ENCODE data around the gene PSME4. TPM values are rescaled to one million over a fixed set of nuclear protein-coding genes. Genes with fewer than 3 reads are reported as not detected.

PSME4 gene
- total and polyA plus RNA-seq, 2 experiments from 2014 or later: 44.7 to 98.6 TPM

DNA sequence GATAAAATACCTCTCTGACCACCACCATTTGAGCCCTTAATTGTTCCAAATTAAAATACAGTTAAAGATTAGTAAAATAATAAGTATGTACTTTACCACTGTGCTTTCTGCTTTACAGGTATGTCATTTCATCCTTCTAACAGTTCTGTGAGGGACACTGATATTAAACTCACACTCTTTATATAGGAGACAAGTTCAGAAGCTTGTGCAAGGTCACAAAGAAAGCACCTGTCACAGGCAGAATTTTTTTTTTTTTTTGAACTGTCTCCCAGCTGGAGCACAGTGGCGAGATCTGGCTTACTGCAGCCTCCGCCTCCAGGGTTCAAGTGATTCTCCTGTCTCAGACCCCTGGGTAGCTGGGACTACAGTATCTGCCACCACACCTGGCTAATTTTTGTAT lies 89.4 kb downstream of the PSME4 start (continued):
- TF ChIP-seq, protein P1, sequence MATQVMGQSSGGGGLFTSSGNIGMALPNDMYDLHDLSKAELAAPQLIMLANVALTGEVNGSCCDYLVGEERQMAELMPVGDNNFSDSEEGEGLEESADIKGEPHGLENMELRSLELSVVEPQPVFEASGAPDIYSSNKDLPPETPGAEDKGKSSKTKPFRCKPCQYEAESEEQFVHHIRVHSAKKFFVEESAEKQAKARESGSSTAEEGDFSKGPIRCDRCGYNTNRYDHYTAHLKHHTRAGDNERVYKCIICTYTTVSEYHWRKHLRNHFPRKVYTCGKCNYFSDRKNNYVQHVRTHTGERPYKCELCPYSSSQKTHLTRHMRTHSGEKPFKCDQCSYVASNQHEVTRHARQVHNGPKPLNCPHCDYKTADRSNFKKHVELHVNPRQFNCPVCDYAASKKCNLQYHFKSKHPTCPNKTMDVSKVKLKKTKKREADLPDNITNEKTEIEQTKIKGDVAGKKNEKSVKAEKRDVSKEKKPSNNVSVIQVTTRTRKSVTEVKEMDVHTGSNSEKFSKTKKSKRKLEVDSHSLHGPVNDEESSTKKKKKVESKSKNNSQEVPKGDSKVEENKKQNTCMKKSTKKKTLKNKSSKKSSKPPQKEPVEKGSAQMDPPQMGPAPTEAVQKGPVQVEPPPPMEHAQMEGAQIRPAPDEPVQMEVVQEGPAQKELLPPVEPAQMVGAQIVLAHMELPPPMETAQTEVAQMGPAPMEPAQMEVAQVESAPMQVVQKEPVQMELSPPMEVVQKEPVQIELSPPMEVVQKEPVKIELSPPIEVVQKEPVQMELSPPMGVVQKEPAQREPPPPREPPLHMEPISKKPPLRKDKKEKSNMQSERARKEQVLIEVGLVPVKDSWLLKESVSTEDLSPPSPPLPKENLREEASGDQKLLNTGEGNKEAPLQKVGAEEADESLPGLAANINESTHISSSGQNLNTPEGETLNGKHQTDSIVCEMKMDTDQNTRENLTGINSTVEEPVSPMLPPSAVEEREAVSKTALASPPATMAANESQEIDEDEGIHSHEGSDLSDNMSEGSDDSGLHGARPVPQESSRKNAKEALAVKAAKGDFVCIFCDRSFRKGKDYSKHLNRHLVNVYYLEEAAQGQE (IDR thresholded peaks at IDR 0.05; ENCODE audit: unreplicated experiment): no peak

DNA sequence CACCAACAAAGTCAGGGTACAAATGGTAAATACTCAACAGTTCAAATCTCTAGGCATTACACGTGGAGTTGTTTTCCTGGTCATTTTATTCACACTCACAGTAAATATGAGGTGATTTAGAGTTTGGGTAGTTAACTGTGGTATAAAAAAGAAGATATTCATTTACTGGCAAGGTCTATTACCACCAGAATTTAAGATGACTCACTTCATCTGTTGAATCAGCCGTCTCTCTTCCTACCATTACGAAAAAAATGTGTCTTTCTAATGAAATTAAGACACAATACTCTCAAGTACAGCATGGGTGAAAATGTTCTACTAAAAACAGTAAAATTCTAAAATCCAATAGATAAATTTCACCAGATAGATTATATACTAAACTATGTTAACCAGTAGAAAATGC lies 90.0 kb downstream of the PSME4 start:
- Mint-ChIP-seq H3K4me1 (peaks cover 22% of the 10 kb centered on the region), H3K4me3 (no peak overlapping the region), H3K9me3 (no peaks in the 10 kb centered on the region), H3K36me3 (ENCODE audit: low read depth) (peaks cover 61% of the 10 kb centered on the region), H3K27me3 (ENCODE audit: insufficient read depth, low read depth, poor library complexity) (no peaks in the 10 kb centered on the region), H3K27ac (no peak overlapping the region)
- no peak overlapping the region for H3K27ac ChIP-seq (ENCODE audit: low read depth)
- DNase-seq (ENCODE audit: low spot score) (no peak), ATAC-seq (no peak)
- no peaks in the 10 kb centered on the region for H3K79me2 ChIP-seq (replicated peaks; ENCODE audit: insufficient read depth)
- no peaks in the 10 kb centered on the region for H3K27me3 ChIP-seq (ENCODE audit: insufficient read depth)
- H3K4me1 ChIP-seq (ENCODE audit: insufficient read depth): peaks cover 11% of the 10 kb centered on the region; the same call in 1 of the 2 replicates
- TF ChIP-seq, protein P2, sequence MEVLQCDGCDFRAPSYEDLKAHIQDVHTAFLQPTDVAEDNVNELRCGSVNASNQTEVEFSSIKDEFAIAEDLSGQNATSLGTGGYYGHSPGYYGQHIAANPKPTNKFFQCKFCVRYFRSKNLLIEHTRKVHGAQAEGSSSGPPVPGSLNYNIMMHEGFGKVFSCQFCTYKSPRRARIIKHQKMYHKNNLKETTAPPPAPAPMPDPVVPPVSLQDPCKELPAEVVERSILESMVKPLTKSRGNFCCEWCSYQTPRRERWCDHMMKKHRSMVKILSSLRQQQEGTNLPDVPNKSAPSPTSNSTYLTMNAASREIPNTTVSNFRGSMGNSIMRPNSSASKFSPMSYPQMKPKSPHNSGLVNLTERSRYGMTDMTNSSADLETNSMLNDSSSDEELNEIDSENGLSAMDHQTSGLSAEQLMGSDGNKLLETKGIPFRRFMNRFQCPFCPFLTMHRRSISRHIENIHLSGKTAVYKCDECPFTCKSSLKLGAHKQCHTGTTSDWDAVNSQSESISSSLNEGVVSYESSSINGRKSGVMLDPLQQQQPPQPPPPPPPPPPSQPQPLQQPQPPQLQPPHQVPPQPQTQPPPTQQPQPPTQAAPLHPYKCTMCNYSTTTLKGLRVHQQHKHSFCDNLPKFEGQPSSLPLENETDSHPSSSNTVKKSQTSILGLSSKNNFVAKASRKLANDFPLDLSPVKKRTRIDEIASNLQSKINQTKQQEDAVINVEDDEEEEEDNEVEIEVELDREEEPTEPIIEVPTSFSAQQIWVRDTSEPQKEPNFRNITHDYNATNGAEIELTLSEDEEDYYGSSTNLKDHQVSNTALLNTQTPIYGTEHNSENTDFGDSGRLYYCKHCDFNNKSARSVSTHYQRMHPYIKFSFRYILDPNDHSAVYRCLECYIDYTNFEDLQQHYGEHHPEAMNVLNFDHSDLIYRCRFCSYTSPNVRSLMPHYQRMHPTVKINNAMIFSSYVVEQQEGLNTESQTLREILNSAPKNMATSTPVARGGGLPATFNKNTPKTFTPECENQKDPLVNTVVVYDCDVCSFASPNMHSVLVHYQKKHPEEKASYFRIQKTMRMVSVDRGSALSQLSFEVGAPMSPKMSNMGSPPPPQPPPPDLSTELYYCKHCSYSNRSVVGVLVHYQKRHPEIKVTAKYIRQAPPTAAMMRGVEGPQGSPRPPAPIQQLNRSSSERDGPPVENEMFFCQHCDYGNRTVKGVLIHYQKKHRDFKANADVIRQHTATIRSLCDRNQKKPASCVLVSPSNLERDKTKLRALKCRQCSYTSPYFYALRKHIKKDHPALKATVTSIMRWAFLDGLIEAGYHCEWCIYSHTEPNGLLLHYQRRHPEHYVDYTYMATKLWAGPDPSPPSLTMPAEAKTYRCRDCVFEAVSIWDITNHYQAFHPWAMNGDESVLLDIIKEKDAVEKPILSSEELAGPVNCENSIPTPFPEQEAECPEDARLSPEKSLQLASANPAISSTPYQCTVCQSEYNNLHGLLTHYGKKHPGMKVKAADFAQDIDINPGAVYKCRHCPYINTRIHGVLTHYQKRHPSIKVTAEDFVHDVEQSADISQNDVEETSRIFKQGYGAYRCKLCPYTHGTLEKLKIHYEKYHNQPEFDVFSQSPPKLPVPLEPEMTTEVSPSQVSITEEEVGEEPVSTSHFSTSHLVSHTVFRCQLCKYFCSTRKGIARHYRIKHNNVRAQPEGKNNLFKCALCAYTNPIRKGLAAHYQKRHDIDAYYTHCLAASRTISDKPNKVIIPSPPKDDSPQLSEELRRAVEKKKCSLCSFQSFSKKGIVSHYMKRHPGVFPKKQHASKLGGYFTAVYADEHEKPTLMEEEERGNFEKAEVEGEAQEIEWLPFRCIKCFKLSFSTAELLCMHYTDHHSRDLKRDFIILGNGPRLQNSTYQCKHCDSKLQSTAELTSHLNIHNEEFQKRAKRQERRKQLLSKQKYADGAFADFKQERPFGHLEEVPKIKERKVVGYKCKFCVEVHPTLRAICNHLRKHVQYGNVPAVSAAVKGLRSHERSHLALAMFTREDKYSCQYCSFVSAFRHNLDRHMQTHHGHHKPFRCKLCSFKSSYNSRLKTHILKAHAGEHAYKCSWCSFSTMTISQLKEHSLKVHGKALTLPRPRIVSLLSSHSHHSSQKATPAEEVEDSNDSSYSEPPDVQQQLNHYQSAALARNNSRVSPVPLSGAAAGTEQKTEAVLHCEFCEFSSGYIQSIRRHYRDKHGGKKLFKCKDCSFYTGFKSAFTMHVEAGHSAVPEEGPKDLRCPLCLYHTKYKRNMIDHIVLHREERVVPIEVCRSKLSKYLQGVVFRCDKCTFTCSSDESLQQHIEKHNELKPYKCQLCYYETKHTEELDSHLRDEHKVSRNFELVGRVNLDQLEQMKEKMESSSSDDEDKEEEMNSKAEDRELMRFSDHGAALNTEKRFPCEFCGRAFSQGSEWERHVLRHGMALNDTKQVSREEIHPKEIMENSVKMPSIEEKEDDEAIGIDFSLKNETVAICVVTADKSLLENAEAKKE (CRISPR knock-in tag; IDR thresholded peaks at IDR 0.05): no peak
- no peak for TF ChIP-seq POLR2AphosphoS5 (IDR thresholded peaks at IDR 0.05; ENCODE audit: low read depth)
- TF ChIP-seq EZH2 (IDR thresholded peaks at IDR 0.05; ENCODE audit: low read depth, unreplicated experiment): no peak
- no peaks in the 10 kb centered on the region for H3F3A ChIP-seq (replicated peaks; ENCODE audit: low read depth)
- no peaks in the 10 kb centered on the region; the same call in 1 of the 2 replicates for H3K9me2 ChIP-seq (ENCODE audit: insufficient read depth)
- H3K36me3 ChIP-seq (ENCODE audit: insufficient read depth): peaks cover 35% of the 10 kb centered on the region; the same call in 1 of the 2 replicates
- H4K20me1 ChIP-seq (replicated peaks; ENCODE audit: insufficient read depth): no peaks in the 10 kb centered on the region
- no peak overlapping the region for H3K4me2 ChIP-seq
- H3K4me3 ChIP-seq: no peak overlapping the region
- no peak overlapping the region for H2AFZ ChIP-seq

Measured in GM23338 (cell line).